GM23248 (cell line): ENCODE measurements around the gene DCAF12. TPM values are rescaled to one million over a fixed set of nuclear protein-coding genes. Genes with fewer than 3 reads are reported as not detected.
A peak's percentile ranks its signal among the peaks of the same experiment; 100 is the strongest.

Experiments used
- DNase-seq: peaks from one replicate; pipeline ENCODE4 v3.0.0-alpha.2; 2015
- H2AFZ ChIP-seq: fragments of 200-600 bp; sonication (generic); 2 replicates; pipeline ENCODE4 v1.6.1; 2016; ENCODE audit warnings: antibody characterized with exemption
- H3F3A ChIP-seq: fragments of 200-600 bp; sonication (generic); 2 replicates; pipeline ENCODE4 v1.6.1; 2016; ENCODE audit warnings: mild to moderate bottlenecking, antibody characterized with exemption, mixed run types; ENCODE audit not compliant: insufficient read depth
- H3K27ac ChIP-seq: fragments of 200-600 bp; sonication (generic); 2 replicates; pipeline ENCODE4 v1.5.1; 2016; ENCODE audit warnings: mild to moderate bottlenecking
- H3K27me3 ChIP-seq: fragments of 200-600 bp; sonication (generic); replicated peaks from 2 replicates; pipeline ENCODE4 v1.6.1; 2016; ENCODE audit warnings: mild to moderate bottlenecking; ENCODE audit not compliant: insufficient read depth
- H3K36me3 ChIP-seq: fragments of 200-600 bp; sonication (generic); 2 replicates; pipeline ENCODE4 v1.6.1; 2016; ENCODE audit warnings: low read depth, mild to moderate bottlenecking
- H3K4me1 ChIP-seq: fragments of 200-600 bp; sonication (generic); 2 replicates; pipeline ENCODE4 v1.6.1; 2016; ENCODE audit warnings: mild to moderate bottlenecking; ENCODE audit not compliant: insufficient read depth
- H3K4me2 ChIP-seq: fragments of 200-600 bp; sonication (generic); one replicate; pipeline ENCODE4 v1.6.1; 2016; ENCODE audit warnings: mild to moderate bottlenecking; ENCODE audit not compliant: unreplicated experiment
- H3K4me3 ChIP-seq: fragments of 200-600 bp; sonication (generic); 2 replicates; pipeline ENCODE4 v1.5.1; 2016; ENCODE audit warnings: mild to moderate bottlenecking
- H3K79me2 ChIP-seq: fragments of 200-600 bp; sonication (generic); 2 replicates; pipeline ENCODE4 v1.6.1; 2016; ENCODE audit warnings: mild to moderate bottlenecking; ENCODE audit not compliant: insufficient read depth
- H3K9ac ChIP-seq: fragments of 200-600 bp; sonication (generic); 2 replicates; pipeline ENCODE4 v1.6.1; 2016; ENCODE audit warnings: mild to moderate bottlenecking
- H3K9me2 ChIP-seq: fragments of 200-600 bp; sonication (generic); 2 replicates; pipeline ENCODE4 v1.6.1; 2016; ENCODE audit warnings: mixed run types, mild to moderate bottlenecking, moderate library complexity; ENCODE audit not compliant: insufficient read depth
- H3K9me3 ChIP-seq: fragments of 200-600 bp; sonication (generic); one replicate; pipeline ENCODE4 v1.6.1; 2017; ENCODE audit warnings: low read depth
- H4K20me1 ChIP-seq: fragments of 200-600 bp; sonication (generic); 2 replicates; pipeline ENCODE4 v1.6.0; 2016; ENCODE audit not compliant: insufficient read depth
- EZH2 ChIP-seq: fragments of 200-600 bp; sonication (generic); IDR thresholded peaks from 2 replicates; pipeline ENCODE4 v1.6.1; 2018; ENCODE audit warnings: antibody characterized with exemption, mild to moderate bottlenecking; ENCODE audit not compliant: insufficient read depth, poor library complexity, severe bottlenecking
- EZH2phosphoT487 ChIP-seq: fragments of 200-600 bp; sonication (generic); IDR thresholded peaks from 2 replicates; pipeline ENCODE4 v1.6.1; 2018; ENCODE audit warnings: antibody characterized with exemption, moderate library complexity, mild to moderate bottlenecking, low read depth; ENCODE audit not compliant: insufficient read depth
- WGBS, 2 experiments: methylation state at CpG; one replicate each; pipeline ENCODE4 v1.1.6; 2015 to 2017; ENCODE audit warnings: low lambda C conversion rate in 2 of 2, low coverage in 1 of 2; ENCODE audit errors: missing lambda C conversion rate in 2 of 2; 5-methylcytosine and 5-hydroxymethylcytosine counted together
- in situ Hi-C: fragments of 300-500 bp; cut with MboI; formaldehyde crosslinking; loops from 2 replicates; pipeline ENCODE4 v1.15.0; 2020
- polyA plus RNA-seq: library from polyadenylated mRNA; unstranded; fragments of >200 nt; fragmentation: Nextera tagmentation; extraction: Ambion mirVana; gene quantifications from 2 replicates; pipeline ENCODE4 v1.2.1, GENCODE V29; 2016
- total RNA-seq: library from RNA; depleted of rRNA; stranded (reverse); fragments of >200 nt; shearing (Covaris generic); gene quantifications from 2 replicates; pipeline ENCODE4 v1.2.3, GENCODE V29; 2014

DCAF12 gene
- total and polyA plus RNA-seq, 2 experiments from 2014 or later = 21.7 to 22.2 TPM

- no peak overlapping the region for H3K9ac ChIP-seq
- no peak overlapping the region for H3K4me3 ChIP-seq
- no peak overlapping the region for H3K27ac ChIP-seq
- TF ChIP-seq EZH2phosphoT487 (no peak), EZH2 (no peak)
- 82 to 83% methylated on average over 6 of the region's 6 CpGs for WGBS, 2 experiments
- H3K79me2 ChIP-seq = no peaks in the 10 kb centered on the region
- H3K27me3 ChIP-seq = no peaks in the 10 kb centered on the region
- H3K9me3 ChIP-seq = no peaks in the 10 kb centered on the region
- no peak overlapping the region for H3K4me2 ChIP-seq
- no peaks in the 10 kb centered on the region for H3K36me3 ChIP-seq
- DNase-seq = no peak
- no peaks in the 10 kb centered on the region for H3K9me2 ChIP-seq
- H3K4me1 ChIP-seq = no peaks in the 10 kb centered on the region
- H4K20me1 ChIP-seq = no peaks in the 10 kb centered on the region
- H2AFZ ChIP-seq = no peak overlapping the region
- no peaks in the 10 kb centered on the region for H3F3A ChIP-seq
- in situ Hi-C loops = no loop called here
Measured at GRCh38 chr9:34169125-34169524, 42.6 kb upstream of the DCAF12 start.

DNA sequence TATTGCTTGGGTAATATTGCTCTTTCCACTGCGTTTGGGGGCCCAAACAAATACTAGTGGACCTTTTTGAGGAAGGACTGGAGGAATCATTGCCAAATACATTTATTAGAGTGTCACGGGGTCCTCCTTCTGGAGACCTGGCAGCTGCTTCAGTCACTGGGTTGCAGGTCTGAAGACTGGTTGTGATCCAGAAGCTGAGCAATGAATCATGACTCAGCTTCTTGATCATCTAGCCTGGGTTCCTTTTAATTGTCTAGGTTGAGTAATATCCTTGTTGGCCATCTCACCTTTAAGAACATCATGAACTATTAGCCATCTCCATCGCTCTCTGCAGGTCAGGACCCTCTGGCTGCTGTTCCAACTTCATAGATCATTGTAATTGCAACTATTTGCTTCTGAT, 36.9 kb upstream of the DCAF12 start:
- Histone ChIP-seq H2AFZ (no peak overlapping the region), H3K36me3 (no peaks in the 10 kb centered on the region), H3K4me3 (no peak overlapping the region), H3K4me1 (peaks cover 12% of the 10 kb centered on the region), H3K4me2 (peak overlapping the region; percentile 38), H4K20me1 (no peaks in the 10 kb centered on the region), H3K27me3 (no peaks in the 10 kb centered on the region), H3K9me3 (no peaks in the 10 kb centered on the region), H3F3A (0 out of 2 replicates have a peak, but pooled peaks cover 5% of the 10 kb centered on the region), H3K79me2 (no peaks in the 10 kb centered on the region), H3K27ac (no peak overlapping the region), H3K9me2 (no peaks in the 10 kb centered on the region), H3K9ac (no peak overlapping the region)
- TF ChIP-seq EZH2phosphoT487 (no peak), EZH2 (no peak)
- 15 to 17% methylated on average over 3 of the region's 3 CpGs for WGBS, 2 experiments
- DNase-seq = peak; percentile 77
- in situ Hi-C loops = no loop called here

DNA sequence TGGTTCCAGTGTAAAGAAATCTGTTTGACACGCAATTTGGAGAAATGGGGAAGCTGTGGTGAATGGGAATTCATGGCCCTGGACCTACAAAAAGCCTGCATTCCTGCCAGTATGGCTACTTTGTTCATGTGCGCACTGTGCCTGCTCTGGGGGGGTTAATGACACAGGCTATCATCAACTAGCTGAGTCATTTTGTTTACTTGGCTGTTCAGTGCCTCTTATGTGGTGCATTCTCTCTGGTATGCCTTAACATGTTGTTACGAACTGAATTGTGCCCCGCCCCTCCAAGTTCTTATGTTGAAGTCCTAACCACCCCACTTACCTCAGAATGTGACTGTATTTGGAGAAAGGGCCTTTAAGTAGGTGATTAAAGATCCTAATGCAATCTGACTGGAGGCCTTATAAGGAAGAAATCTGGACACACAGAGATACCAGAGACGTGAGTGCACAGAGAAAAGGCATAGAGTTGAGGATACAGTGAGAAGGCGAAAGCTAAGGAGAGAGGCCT, 31.9 kb upstream of the DCAF12 start:
- no peak overlapping the region for H2AFZ ChIP-seq
- no peaks in the 10 kb centered on the region for H3K9me2 ChIP-seq
- H3K9me3 ChIP-seq = no peaks in the 10 kb centered on the region
- no peak overlapping the region for H3K4me2 ChIP-seq
- H3K9ac ChIP-seq = no peak overlapping the region
- H3K4me3 ChIP-seq = no peak overlapping the region
- no peak overlapping the region for H3K27ac ChIP-seq
- DNase-seq = peak; percentile 59
- H3F3A ChIP-seq = no peaks in the 10 kb centered on the region
- H3K36me3 ChIP-seq = no peaks in the 10 kb centered on the region
- H3K4me1 ChIP-seq = peaks cover 11% of the 10 kb centered on the region
- no peaks in the 10 kb centered on the region for H4K20me1 ChIP-seq
- WGBS, 2 experiments = 72 to 78% methylated on average over 6 of the region's 6 CpGs
- H3K79me2 ChIP-seq = no peaks in the 10 kb centered on the region
- TF ChIP-seq EZH2 (no peak), EZH2phosphoT487 (no peak)
- H3K27me3 ChIP-seq = no peaks in the 10 kb centered on the region
- in situ Hi-C loops = no loop called here

- no peaks in the 10 kb centered on the region for H4K20me1 ChIP-seq
- H3F3A ChIP-seq = no peaks in the 10 kb centered on the region
- TF ChIP-seq EZH2phosphoT487 = no peak
- TF ChIP-seq EZH2 = no peak
- H3K4me3 ChIP-seq = no peak overlapping the region
- no peaks in the 10 kb centered on the region for H3K9me2 ChIP-seq
- in situ Hi-C loops = no loop called here
- H2AFZ ChIP-seq = no peak overlapping the region
- H3K4me2 ChIP-seq = no peak overlapping the region
- H3K9ac ChIP-seq = no peak overlapping the region
- no peak overlapping the region for H3K27ac ChIP-seq
- no peaks in the 10 kb centered on the region for H3K79me2 ChIP-seq
- WGBS, 2 experiments = 81 to 86% methylated on average over 2 of the region's 2 CpGs
- no peaks in the 10 kb centered on the region for H3K9me3 ChIP-seq
- peaks cover 7% of the 10 kb centered on the region; the same call in 1 of the 2 replicates for H3K4me1 ChIP-seq
- no peak for DNase-seq
- no peaks in the 10 kb centered on the region for H3K27me3 ChIP-seq
- no peaks in the 10 kb centered on the region for H3K36me3 ChIP-seq
Measured at GRCh38 chr9:34157898-34158297, 31.4 kb upstream of the DCAF12 start.

GRCh38 chr9:34157318-34157717, 30.8 kb upstream of the DCAF12 start:
- Histone ChIP-seq H3K79me2 (no peaks in the 10 kb centered on the region), H3K27me3 (no peaks in the 10 kb centered on the region), H4K20me1 (no peaks in the 10 kb centered on the region), H2AFZ (no peak overlapping the region), H3K4me3 (no peak overlapping the region), H3F3A (no peaks in the 10 kb centered on the region), H3K4me1 (peaks cover 7% of the 10 kb centered on the region; the same call in 1 of the 2 replicates), H3K9me2 (no peaks in the 10 kb centered on the region), H3K9ac (no peak overlapping the region), H3K4me2 (no peak overlapping the region), H3K36me3 (no peaks in the 10 kb centered on the region), H3K27ac (no peak overlapping the region), H3K9me3 (no peaks in the 10 kb centered on the region)
- DNase-seq = no peak
- in situ Hi-C loops = no loop called here
- TF ChIP-seq EZH2phosphoT487 (no peak), EZH2 (no peak)
